Sigmoid colon (tissue), 7 donors: ENCODE measurements around the gene DSCAM. TPM values are rescaled to one million over a fixed set of nuclear protein-coding genes. Genes with fewer than 3 reads are reported as not detected.

Source experiments
- DNase-seq: peaks from one replicate; pipeline ENCODE4 v3.0.0-alpha.2; 2019
- H3K27ac ChIP-seq, 4 donors: fragments of 200-600 bp; sonication (generic); one replicate each; pipeline ENCODE4 v1.5.1; 2016 to 2019; ENCODE audit warnings: mild to moderate bottlenecking in 1 of 4
- H3K27me3 ChIP-seq, 3 donors: fragments of 200-600 bp; sonication (generic); one replicate each; pipeline ENCODE4 v1.5.1; 2019; ENCODE audit warnings: mild to moderate bottlenecking in 1 of 3
- H3K36me3 ChIP-seq, 4 donors: fragments of 200-600 bp; sonication (generic); one replicate each; pipeline ENCODE4 v1.5.1; 2016 to 2019
- H3K4me1 ChIP-seq, 4 donors: fragments of 200-600 bp; sonication (generic); one replicate each; pipeline ENCODE4 v1.5.1; 2017 to 2019
- H3K4me3 ChIP-seq, 4 donors: fragments of 200-600 bp; sonication (generic); one replicate each; pipeline ENCODE4 v1.5.1; 2017 to 2019; ENCODE audit warnings: mild to moderate bottlenecking in 2 of 4, moderate library complexity in 1 of 4
- H3K9me3 ChIP-seq, 4 donors: fragments of 200-600 bp in 3 of 4; sonication (generic) in 3 of 4; one replicate each; pipeline versions ENCODE4 v1.5.1 to v1.6.1; 2013 to 2019
- EP300 ChIP-seq, 4 donors: sonication (generic); formaldehyde crosslinking; IDR thresholded peaks; one replicate each; pipeline ENCODE4 v1.6.1; 2017; ENCODE audit warnings: antibody characterized with exemption in 4 of 4
- POLR2A ChIP-seq, 2 donors: fragments of 450-650 bp; IDR thresholded peaks; one replicate each; pipeline ENCODE4 v1.6.1; 2016; ENCODE audit warnings: antibody characterized with exemption in 2 of 2, mild to moderate bottlenecking in 2 of 2, moderate library complexity in 2 of 2
- POLR2AphosphoS5 ChIP-seq, 4 donors: sonication (generic); formaldehyde crosslinking; IDR thresholded peaks; one replicate each; pipeline ENCODE4 v1.6.1; 2017; ENCODE audit warnings: antibody characterized with exemption in 4 of 4
- WGBS, 2 donors: extraction: QIAGEN DNeasy Blood & Tissue Kit; methylation state at CpG; one replicate each; pipeline ENCODE4 v1.1.7; 2013; 5-methylcytosine and 5-hydroxymethylcytosine counted together
- intact Hi-C: fragments of 100-400 bp; cut with DNase I; formaldehyde crosslinking; loops from one replicate; pipeline ENCODE4 v1.15.1; 2023
- polyA plus RNA-seq, 3 donors: library from polyadenylated mRNA; stranded (reverse); fragments of 200-250 nt; gene quantifications; one replicate each; pipeline ENCODE4 v1.2.3, GENCODE V29; 2013
- total RNA-seq, 4 donors: library from RNA; depleted of rRNA; stranded (reverse); fragments of >200 nt; gene quantifications; one replicate each; pipeline ENCODE4 v1.1.0, GENCODE V29; 2016
- TF ChIP-seq, protein P1 (sequence below), 4 experiments: fragments of 450-650 bp in 3 of 4; fragments of 200-600 bp in 1 of 4; IDR thresholded peaks; one replicate each; pipeline ENCODE4 v1.5.1; 2016 to 2019; ENCODE audit warnings: antibody characterized with exemption in 4 of 4, mild to moderate bottlenecking in 3 of 4, moderate library complexity in 2 of 4
- donor health status: healthy with polysubstance abuse.
- donor health status: Bipolar disorder and iron deficiency.
- donor health status: healthy.

The DSCAM gene
- total and polyA plus RNA-seq, 7 donors = 0.17 to 0.55 (median 0.33) TPM; not detected in 2

DNA sequence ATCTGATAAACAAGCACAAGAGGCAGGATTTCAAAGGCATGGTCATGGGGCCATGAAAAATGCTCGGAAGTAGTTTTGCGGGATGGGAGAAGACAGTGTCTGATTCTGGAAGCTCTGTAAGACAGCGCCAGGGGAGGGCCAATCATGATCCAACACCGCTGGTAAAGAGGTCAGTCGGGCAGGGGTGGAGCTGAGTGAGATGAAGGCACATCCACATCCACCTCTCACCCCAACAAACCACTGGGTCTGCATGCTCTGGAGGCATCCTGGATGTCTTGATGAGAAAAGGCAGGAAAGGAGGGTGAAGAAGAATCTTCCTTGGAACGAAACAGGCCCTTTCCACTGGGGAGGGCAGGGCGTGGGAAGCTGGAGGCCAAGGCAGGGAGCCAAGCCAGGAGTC, 691.4 kb downstream of the DSCAM start:
- intact Hi-C loops = no loop called here
- DNase-seq = no peak
- Histone ChIP-seq H3K27me3 (no peaks in the 10 kb centered on the region), H3K27ac (no peak overlapping the region), H3K9me3 (no peaks in the 10 kb centered on the region), H3K4me1 (no peaks in the 10 kb centered on the region), H3K36me3 (no peaks in the 10 kb centered on the region), H3K4me3 (no peak overlapping the region)
- WGBS, 2 donors = 73 to 85% methylated on average over 7 of the region's 7 CpGs
- no peak for TF ChIP-seq POLR2A (IDR thresholded peaks at IDR 0.05)
- TF ChIP-seq POLR2AphosphoS5 (IDR thresholded peaks at IDR 0.05) = no peak
- TF ChIP-seq EP300 (IDR thresholded peaks at IDR 0.05) = no peak
- TF ChIP-seq, protein P1, sequence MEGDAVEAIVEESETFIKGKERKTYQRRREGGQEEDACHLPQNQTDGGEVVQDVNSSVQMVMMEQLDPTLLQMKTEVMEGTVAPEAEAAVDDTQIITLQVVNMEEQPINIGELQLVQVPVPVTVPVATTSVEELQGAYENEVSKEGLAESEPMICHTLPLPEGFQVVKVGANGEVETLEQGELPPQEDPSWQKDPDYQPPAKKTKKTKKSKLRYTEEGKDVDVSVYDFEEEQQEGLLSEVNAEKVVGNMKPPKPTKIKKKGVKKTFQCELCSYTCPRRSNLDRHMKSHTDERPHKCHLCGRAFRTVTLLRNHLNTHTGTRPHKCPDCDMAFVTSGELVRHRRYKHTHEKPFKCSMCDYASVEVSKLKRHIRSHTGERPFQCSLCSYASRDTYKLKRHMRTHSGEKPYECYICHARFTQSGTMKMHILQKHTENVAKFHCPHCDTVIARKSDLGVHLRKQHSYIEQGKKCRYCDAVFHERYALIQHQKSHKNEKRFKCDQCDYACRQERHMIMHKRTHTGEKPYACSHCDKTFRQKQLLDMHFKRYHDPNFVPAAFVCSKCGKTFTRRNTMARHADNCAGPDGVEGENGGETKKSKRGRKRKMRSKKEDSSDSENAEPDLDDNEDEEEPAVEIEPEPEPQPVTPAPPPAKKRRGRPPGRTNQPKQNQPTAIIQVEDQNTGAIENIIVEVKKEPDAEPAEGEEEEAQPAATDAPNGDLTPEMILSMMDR (IDR thresholded peaks at IDR 0.05) = no peak

DNA sequence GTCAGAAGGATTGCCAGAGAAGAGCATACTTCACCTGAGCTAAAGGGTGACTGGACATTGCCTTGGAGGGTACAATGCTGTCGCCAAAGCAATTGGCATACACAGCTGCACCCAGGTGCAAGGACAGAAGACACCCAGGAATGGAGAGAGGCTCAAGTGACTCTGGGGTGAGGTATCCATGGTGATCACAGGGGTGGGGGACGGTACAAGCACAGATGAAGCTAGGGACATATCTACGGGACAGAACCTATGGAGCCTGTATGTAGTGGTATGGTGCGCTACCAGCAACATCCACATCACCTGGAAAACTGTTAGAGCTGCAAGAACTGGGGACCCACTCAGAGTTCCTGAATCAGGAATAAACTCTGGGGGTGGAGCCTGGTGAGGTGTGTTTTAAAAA, 693.6 kb downstream of the DSCAM start:
- Histone ChIP-seq H3K27me3 (no peaks in the 10 kb centered on the region), H3K27ac (no peak overlapping the region), H3K4me3 (no peak overlapping the region), H3K9me3 (no peaks in the 10 kb centered on the region), H3K4me1 (no peaks in the 10 kb centered on the region), H3K36me3 (no peaks in the 10 kb centered on the region)
- TF ChIP-seq EP300 (IDR thresholded peaks at IDR 0.05) (no peak), POLR2AphosphoS5 (IDR thresholded peaks at IDR 0.05) (no peak), POLR2A (IDR thresholded peaks at IDR 0.05) (no peak)
- TF ChIP-seq, protein P1 (IDR thresholded peaks at IDR 0.05) = no peak
- DNase-seq = no peak
- intact Hi-C loops = no loop called here
- WGBS, 2 donors = 87 to 94% methylated on average over 4 of the region's 4 CpGs

DNA sequence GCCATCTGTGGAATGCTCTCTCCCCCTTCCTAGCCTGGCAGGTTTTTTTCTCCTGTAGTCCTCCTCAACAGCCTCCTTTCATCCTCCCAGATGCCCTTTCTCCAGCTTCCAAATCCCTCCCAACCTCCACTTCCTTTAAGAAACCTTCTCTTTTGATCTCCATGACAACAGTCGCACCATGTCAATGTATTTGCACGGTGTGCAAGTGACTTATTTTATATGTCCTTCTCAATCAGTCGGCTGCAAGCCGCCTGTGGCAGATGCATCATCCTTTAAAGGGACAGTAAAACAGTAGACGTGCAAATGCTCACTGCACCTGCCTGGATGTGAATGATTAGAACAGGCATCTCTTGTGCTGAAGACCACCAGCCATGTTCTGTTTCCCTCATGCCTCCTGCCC, 694.5 kb downstream of the DSCAM start:
- Histone ChIP-seq H3K27me3 (no peaks in the 10 kb centered on the region), H3K4me1 (no peaks in the 10 kb centered on the region), H3K9me3 (no peaks in the 10 kb centered on the region), H3K36me3 (no peaks in the 10 kb centered on the region), H3K27ac (no peak overlapping the region), H3K4me3 (no peak overlapping the region)
- intact Hi-C loops = no loop called here
- TF ChIP-seq EP300 (IDR thresholded peaks at IDR 0.05) (no peak), POLR2AphosphoS5 (IDR thresholded peaks at IDR 0.05) (no peak), POLR2A (IDR thresholded peaks at IDR 0.05) (no peak)
- TF ChIP-seq, protein P1 (IDR thresholded peaks at IDR 0.05) = no peak
- no peak for DNase-seq
- 51 to 75% methylated on average over 5 of the region's 5 CpGs for WGBS, 2 donors

- intact Hi-C loops = no loop called here
- TF ChIP-seq POLR2AphosphoS5 (IDR thresholded peaks at IDR 0.05) = no peak
- TF ChIP-seq POLR2A (IDR thresholded peaks at IDR 0.05) = no peak
- TF ChIP-seq EP300 (IDR thresholded peaks at IDR 0.05) = no peak
- TF ChIP-seq, protein P1 (IDR thresholded peaks at IDR 0.05) = no peak
- Histone ChIP-seq H3K9me3 (no peaks in the 10 kb centered on the region), H3K27ac (no peak overlapping the region), H3K4me3 (no peak overlapping the region), H3K4me1 (peaks cover 0 to 2% (median under 1%) of the 10 kb centered on the region in 4 donors), H3K27me3 (no peaks in the 10 kb centered on the region), H3K36me3 (no peaks in the 10 kb centered on the region)
- DNase-seq = no peak
- WGBS, 2 donors = 79 to 80% methylated on average over 3 of the region's 3 CpGs
Observed at GRCh38 chr21:40151611-40152010, 695.3 kb downstream of the DSCAM start.

DNA sequence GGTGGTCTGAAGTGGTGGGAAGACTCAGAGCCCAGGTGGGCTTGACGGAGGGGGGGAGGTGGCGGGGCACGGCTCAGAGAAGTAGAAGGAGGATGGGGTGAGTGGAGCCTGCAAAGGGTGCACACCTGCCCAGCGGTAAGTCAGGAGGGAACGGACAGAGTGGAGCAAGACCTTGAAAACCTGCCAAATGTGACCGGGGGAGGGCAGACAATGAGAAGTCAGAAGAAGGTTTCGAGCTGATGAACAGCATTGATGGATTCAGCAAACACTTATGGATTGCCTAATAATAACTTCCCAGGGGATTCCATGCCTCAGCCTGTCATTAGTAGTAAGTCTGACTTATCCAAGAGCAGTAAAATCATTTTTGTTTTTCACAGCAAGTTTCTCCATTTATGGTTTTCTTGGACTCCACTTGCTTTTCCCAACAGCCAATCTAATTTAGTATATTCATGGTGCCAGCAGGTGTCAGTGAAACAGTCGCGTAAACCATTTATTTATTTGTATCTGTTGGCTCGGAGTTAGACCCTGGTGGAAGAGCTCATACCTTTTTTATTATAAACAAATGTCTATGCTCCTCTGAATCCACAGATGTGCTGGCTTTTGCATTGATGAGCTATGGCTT, 700.6 kb downstream of the DSCAM start:
- no peaks in the 10 kb centered on the region for H3K9me3 ChIP-seq
- no peak overlapping the region for H3K27ac ChIP-seq
- TF ChIP-seq POLR2AphosphoS5 (IDR thresholded peaks at IDR 0.05) (no peak), POLR2A (IDR thresholded peaks at IDR 0.05) (no peak), EP300 (IDR thresholded peaks at IDR 0.05) (no peak)
- TF ChIP-seq, protein P1 (IDR thresholded peaks at IDR 0.05) = no peak
- H3K4me1 ChIP-seq = peaks cover 0 to 9% (median 4%) of the 10 kb centered on the region in 4 donors
- intact Hi-C loops = loop anchor here (10.0 kb wide), 1 partner anchor 988 kb away; no protein-coding TSS in a partner anchor
- no peaks in the 10 kb centered on the region for H3K36me3 ChIP-seq
- DNase-seq = no peak
- no peaks in the 10 kb centered on the region for H3K27me3 ChIP-seq
- H3K4me3 ChIP-seq = no peak overlapping the region
- 53 to 73% methylated on average over 10 of the region's 10 CpGs for WGBS, 2 donors
